K562 (cell line): ENCODE results near the gene ANXA10.

Experiments
- MXD1 ChIP-seq: fragments of 250-450 bp; sonication (Bioruptor Pico); IDR thresholded peaks from 2 replicates; pipeline ENCODE4 v1.8.0; 2021; ENCODE audit warnings: borderline replicate concordance, mild to moderate bottlenecking, moderate library complexity; ENCODE audit not compliant: poor library complexity, severe bottlenecking
- NR1H2 ChIP-seq: sonication (generic); formaldehyde crosslinking; IDR thresholded peaks from 2 replicates; pipeline ENCODE4 v1.4.0; 2020; ENCODE audit warnings: mild to moderate bottlenecking, missing genetic modification reagents
- POLR2AphosphoS5 ChIP-seq: IDR thresholded peaks from 2 replicates; pipeline ENCODE4 v1.6.1; 2011; ENCODE audit warnings: mild to moderate bottlenecking, low read depth, low read length, moderate library complexity; ENCODE audit not compliant: control insufficient read depth, insufficient read depth

- no peak for TF ChIP-seq NR1H2 (CRISPR knock-in tag)
- no peak for TF ChIP-seq MXD1 (CRISPR knock-in tag)
- no peak for TF ChIP-seq POLR2AphosphoS5
These were observed 27.6 kb downstream of the ANXA10 start for GRCh38 chr4:168119890-168120289.
